ENCODE results near the gene SAFB2. TPM values are rescaled to one million over a fixed set of nuclear protein-coding genes. Genes with fewer than 3 reads are reported as not detected.

The SAFB2 gene
- total RNA-seq, 1 donor from 2014 or later: 116 TPM

GRCh38 chr19:5585461-5586299 is 36.9 kb downstream of the SAFB2 start:
- intact Hi-C loops (cut with micrococcal nuclease): no loop called here

GRCh38 chr19:5580161-5580571 is 42.4 kb downstream of the SAFB2 start:
- intact Hi-C loops (cut with micrococcal nuclease): no loop called here

GRCh38 chr19:5579697-5580096 is 42.9 kb downstream of the SAFB2 start:
- intact Hi-C loops (cut with micrococcal nuclease): loop anchor here (2.0 to 5.0 kb wide), 2 partner anchors 33 to 207 kb away; no protein-coding TSS in a partner anchor

GRCh38 chr19:5579286-5579685 is 43.3 kb downstream of the SAFB2 start:
- intact Hi-C loops (cut with micrococcal nuclease): loop anchor here (2.0 to 5.0 kb wide), 2 partner anchors 32 to 207 kb away; no protein-coding TSS in a partner anchor

- intact Hi-C loops (cut with micrococcal nuclease): loop anchor here (1.0 to 5.0 kb wide), 3 partner anchors 31 to 530 kb away; no protein-coding TSS in a partner anchor
Measured at GRCh38 chr19:5578097-5578846, 44.3 kb downstream of the SAFB2 start.

- intact Hi-C loops (cut with micrococcal nuclease): loop anchor here (5.0 kb wide), 1 partner anchor 203 kb away; no protein-coding TSS in a partner anchor
Measured at GRCh38 chr19:5575590-5575989, 47.0 kb downstream of the SAFB2 start.

GRCh38 chr19:5572556-5573286 is 49.9 kb downstream of the SAFB2 start:
- intact Hi-C loops (cut with micrococcal nuclease): no loop called here

- intact Hi-C loops (cut with micrococcal nuclease): no loop called here
Measured at GRCh38 chr19:5571777-5572176, 50.8 kb downstream of the SAFB2 start.

GRCh38 chr19:5567970-5568407 is 54.6 kb downstream of the SAFB2 start:
- intact Hi-C loops (cut with micrococcal nuclease): no loop called here

- intact Hi-C loops (cut with micrococcal nuclease): no loop called here
Measured at GRCh38 chr19:5567360-5567969, 55.1 kb downstream of the SAFB2 start, which contains the start of gene TINCR. TSS of gene TINCR (minus strand) at chr19:5567953.

- intact Hi-C loops (cut with micrococcal nuclease): no loop called here
Measured at GRCh38 chr19:5564930-5565329, 57.6 kb downstream of the SAFB2 start.

- intact Hi-C loops (cut with micrococcal nuclease): no loop called here
Measured at GRCh38 chr19:5563935-5564612, 58.5 kb downstream of the SAFB2 start.

GRCh38 chr19:5563008-5563431 is 59.6 kb downstream of the SAFB2 start:
- intact Hi-C loops (cut with micrococcal nuclease): no loop called here

- intact Hi-C loops (cut with micrococcal nuclease): no loop called here
Measured at GRCh38 chr19:5562280-5562679, 60.3 kb downstream of the SAFB2 start.

- intact Hi-C loops (cut with micrococcal nuclease): no loop called here
Measured at GRCh38 chr19:5561559-5561958, 61.0 kb downstream of the SAFB2 start.

GRCh38 chr19:5560156-5560555 is 62.4 kb downstream of the SAFB2 start:
- intact Hi-C loops (cut with micrococcal nuclease): no loop called here

GRCh38 chr19:5559804-5560133 is 62.8 kb downstream of the SAFB2 start:
- intact Hi-C loops (cut with micrococcal nuclease): no loop called here

- intact Hi-C loops (cut with micrococcal nuclease): no loop called here
Measured at GRCh38 chr19:5558101-5558621, 64.4 kb downstream of the SAFB2 start.

GRCh38 chr19:5557691-5558090 is 64.9 kb downstream of the SAFB2 start:
- intact Hi-C loops (cut with micrococcal nuclease): no loop called here

GRCh38 chr19:5554828-5555227 is 67.7 kb downstream of the SAFB2 start:
- intact Hi-C loops (cut with micrococcal nuclease): no loop called here

All from T-helper 1 cell treated with Interleukin-12 subunit alpha and Interleukin-12 subunit beta and Interleukin-4 antibody, amounts not matched to agents 30 ng/mL and 1 ng/mL, for 36 hours (primary cell).